ENCODE data around the gene KCNQ1OT1.

KCNQ1OT1 gene

DNA sequence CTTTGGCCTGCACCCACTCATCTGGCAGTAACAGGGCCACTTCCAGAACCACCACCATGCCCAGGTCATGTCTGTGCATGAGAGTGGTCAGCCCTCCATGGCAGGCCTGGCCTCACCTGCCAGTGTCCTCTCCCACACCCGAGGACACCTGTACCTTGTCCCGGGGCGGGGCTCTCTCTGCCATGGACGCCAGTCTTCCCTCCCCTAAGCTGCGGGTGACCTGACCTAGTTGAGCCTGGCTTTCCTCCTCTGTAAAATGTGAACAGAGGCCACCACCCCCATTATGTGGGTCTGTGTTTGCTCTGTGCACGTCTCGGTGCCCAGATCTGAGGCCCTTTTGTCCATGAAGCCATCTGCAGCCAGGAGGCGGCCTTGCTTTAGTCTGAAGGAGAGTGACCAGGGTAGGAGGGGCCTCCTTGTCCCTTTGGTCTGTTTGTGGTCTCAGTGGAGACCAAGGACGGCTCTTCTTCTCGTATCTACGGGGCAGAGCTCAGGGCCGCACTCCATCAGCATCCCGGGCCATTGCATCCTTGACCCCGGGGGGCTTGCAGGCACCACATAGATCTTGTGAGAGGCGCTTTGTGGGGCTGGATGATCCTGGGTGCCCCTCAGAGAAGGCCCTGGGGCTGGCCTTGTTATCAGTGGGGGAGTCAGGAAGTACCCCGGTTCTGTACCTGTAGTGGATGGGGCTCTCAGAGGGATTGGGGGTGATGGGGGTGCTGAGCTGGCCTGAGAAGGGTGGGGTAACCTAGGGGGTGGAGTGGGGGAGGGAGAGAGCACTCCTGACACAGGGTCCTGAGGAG, 133.4 kb downstream of the KCNQ1OT1 start:
- DNase-seq, result no peak

GRCh38 chr11:2565447-2566222, 134.2 kb downstream of the KCNQ1OT1 start:
- no peak for DNase-seq

DNA sequence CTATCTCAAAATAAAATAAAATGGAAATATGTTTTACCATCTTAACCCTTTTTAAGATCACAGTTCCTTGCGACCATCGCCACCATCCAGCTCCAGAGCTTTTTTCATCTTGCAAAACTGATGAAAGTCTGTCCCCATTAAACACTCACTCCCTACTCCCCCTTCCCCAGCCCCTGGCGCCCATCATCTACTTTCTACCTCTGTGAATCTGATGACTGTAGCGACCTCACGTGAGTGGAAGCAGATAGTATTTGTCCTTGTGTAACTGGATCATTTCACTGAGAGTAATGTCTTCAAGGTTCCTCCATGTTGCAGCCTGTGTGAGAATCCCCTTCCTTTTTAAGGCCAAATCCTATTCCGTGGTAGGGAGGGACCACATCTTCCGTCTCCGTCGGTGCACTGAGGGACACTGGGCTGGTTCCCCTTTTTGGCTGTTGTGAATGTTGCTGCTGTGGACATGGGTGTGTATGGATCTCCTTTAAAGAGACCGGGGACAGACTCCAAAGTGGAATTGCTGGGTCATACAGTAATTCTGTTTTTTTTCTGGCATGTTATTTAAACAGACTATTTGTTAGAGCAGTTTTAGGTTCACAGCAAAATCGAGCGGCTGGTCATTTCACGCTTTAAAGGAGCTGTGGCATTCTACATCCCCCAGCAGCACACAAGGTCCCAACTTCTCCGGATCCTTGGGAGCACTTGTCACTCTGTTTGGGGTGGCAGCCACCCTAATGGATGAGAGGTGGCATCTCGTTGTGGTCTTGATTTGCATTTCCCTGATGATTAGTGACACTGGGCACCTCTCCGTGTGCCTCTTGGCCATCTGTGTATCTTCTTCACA, 135.0 kb downstream of the KCNQ1OT1 start:
- DNase-seq, result no peak

DNA sequence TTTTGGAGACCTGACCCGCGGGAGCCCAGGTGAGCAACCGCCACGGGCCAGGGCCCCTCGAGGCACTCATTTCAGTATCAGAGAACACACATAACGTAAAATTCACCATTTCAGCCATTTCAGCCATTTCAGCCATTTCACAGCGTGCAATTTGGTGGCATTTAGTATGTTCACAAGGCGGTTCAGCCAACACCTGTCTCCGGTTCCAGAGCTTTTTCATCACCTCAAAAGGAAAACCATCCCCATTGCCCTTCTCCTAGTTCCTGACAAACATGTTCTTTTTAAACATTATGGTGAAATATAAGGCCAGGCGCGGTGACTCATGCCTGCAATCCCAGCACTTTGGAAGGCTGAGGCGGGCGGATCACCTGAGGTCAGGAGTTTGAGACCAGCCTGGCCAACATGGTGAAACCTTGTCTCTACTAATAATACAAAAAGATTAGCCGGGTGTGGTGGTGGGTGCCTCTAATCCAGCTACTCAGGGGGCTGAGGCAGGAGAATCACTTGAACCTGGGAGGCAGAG, 135.7 kb downstream of the KCNQ1OT1 start:
- DNase-seq, result no peak

DNA sequence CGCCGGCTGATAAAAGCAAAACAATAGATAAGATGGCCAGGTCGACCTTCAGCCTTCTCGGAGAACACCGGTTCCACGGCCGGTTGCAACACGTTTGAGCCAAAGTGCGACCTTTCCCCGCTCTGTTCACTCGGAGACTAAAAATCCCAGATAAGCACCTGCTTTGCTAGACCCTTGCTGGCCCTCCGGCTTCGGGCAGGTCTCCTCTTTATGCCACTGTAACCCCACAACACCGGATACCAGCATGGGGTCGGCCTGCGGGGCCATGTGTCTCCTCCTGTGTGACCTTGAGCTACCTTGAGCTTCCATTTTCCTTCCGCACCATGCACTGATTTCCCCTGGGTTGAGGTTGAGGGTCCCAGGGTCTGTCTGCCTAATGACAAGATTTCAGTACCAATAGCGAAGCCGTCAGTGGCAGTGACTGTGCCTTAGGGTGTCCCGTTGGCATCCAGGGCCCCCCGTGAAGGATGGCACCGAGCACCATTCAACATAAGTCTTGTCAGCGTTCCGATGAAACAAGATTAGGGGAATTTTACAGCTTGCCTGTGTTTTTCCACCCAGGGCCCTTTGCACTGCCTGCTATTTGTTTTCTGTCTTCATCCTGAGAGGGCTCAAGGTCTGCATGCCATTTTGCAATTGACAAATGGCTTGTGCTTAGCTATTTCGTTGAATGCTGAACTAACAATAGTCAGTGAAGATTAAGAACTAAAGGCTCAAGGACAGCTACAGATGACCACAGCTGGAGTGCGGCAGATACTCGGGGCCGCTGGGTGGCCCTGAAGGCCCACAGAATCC, 136.4 kb downstream of the KCNQ1OT1 start:
- no peak for DNase-seq

GRCh38 chr11:2562890-2563212, 136.9 kb downstream of the KCNQ1OT1 start:
- DNase-seq, result no peak

DNA sequence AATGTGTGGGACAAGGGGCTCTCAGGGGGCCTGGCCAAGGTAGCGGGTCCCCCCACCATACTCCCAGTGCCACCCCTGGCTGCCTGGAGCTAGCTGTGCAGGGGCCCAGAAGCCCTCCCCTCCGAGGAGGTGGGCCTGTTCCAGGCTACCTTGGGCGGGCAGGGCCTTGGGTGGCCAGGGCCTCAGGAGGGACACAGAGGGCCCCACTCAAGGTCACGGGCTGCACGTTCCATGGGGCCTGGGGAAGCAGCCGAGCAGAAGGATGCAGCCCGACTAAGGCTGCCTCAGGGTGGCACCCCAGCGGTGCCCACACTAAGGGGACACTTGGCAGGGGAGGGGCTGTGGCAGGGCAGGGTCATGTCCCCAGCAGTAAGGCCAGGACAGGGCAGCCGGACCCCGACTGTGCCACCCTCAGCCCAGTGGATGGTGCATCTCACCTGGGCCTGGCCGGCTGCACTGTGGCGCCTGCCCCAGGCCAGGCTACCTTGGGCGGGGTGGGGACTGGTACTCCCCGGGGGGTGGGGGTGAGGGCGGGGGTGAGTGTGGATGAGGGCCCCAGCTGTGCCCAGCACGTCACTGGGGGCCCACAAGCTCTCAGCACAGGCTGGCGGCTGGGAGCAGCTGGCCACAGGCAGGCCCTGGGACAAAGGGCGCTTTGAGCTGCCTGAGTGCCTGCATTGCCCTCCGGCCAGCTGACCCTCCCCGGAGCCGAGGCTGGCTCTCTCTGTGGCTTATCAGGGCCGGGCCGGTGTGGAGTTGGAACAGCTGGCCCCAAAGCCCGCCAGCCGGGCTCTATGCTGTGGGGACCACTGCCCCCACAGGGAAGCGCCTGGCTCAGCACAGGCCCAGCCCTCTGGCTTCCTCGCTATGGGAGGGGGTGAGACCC, 137.9 kb downstream of the KCNQ1OT1 start:
- DNase-seq, result no peak

DNA sequence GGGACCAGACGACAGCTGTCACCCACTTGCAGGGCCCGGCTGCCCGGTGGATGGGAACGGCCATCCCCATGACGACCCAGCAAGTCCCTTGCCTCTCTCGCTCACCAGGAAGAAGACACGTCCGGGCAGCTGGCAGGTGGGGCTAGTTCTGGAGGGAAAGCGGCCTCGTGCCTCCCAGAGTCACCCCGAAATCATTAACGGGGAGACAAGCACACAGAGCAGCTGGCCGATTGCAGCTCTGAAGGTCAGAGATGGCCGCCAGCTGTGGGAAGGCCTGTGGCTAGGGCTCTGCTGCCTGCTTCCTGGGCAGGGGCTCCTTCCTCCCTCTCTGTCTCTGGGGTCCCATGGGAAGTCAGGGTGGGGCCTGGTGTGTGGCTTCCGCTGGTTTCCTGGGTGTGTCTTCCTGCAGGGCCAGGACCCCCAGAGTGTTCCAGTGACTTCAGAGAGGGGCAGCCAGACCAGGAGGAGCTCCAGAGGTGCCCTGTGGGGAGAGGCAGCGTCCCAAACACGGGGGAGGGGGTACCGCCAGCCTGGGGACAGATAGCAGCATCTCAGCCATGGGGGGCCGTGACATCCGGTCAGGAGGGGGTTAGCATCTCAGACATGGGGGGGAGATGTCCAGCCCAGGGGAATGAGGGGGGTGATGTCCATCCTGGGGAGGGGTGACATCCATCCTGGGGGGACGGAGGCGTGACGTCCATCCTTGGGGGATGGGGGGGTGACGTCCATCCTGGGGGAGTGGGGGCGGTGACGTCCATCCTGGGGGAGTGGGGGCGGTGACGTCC, 140.1 kb downstream of the KCNQ1OT1 start:
- no peak for DNase-seq

GRCh38 chr11:2558861-2559526, 140.8 kb downstream of the KCNQ1OT1 start:
- no peak for DNase-seq

DNA sequence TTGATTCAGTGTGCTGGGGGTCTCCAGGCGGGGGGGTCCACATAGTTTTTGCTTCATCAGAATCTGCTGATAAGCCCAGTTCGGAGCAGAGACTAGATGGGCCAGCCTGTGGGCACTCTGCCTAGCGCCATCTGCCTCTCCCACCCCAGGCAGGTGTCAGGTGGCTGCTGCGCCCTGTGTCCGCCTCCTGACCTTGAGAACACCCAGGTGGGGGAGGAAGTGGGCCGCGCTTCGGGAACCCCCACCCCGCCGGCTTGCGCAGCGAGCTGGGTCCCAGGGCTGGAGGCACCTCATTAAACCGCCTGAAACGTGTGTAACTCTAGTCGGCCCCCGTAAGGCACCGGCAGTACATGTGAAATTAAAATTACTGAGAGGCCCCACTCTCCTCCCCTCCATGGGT, 141.4 kb downstream of the KCNQ1OT1 start:
- no peak for DNase-seq
